Measurements from ENCODE around the gene TMEM89. TPM values are rescaled to one million over a fixed set of nuclear protein-coding genes. Genes with fewer than 3 reads are reported as not detected.
A peak's percentile ranks its signal among the peaks of the same experiment; 100 is the strongest.

The TMEM89 gene
- total and polyA plus RNA-seq, 7 experiments from 2014 or later, result not detected

DNA sequence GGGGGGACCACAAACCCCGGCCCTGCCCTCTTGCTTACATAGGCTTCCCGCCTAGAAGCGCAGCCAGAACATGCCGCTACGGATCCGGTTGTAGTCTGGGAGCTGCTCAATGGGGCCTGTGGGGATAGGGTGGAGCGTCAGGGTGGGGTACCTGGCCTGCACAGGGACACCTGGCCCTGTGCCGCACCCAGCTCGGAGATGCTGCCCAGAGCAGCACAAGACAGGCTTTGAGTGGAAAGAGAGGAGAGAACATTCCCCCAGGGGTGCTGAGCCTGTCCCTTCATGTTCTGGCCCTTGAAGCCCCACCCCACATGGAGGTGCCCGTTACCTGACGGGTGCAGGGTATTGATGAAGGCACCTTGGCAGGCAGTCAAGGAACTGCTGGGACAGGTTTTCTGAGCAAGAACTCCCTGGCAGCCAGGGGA is 22.5 kb downstream of the TMEM89 start:
- Mint-ChIP-seq H3K27ac (no peak overlapping the region), H3K36me3 (peaks cover 0 to 40% (median 10%) of the 10 kb centered on the region in 5 donors), H3K4me1 (peaks cover 0 to 8% (median 3%) of the 10 kb centered on the region in 7 donors), H3K4me3 (no peak overlapping the region), H3K9me3 (no peaks in the 10 kb centered on the region), H3K27me3 (peaks cover 0 to 18% (median 4%) of the 10 kb centered on the region in 5 donors)
- no peak for DNase-seq
- Histone ChIP-seq H3K27ac (ENCODE audit: low read depth, low read length) (no peak overlapping the region), H3K9me3 (ENCODE audit: control insufficient read depth in 2 of 3, low read length in 3 of 3) (no peaks in the 10 kb centered on the region), H3K4me3 (ENCODE audit: low read length) (no peak overlapping the region), H3K27me3 (ENCODE audit: control insufficient read depth in 2 of 2, insufficient read depth in 2 of 2, low read length in 2 of 2) (peaks cover 0 to 7% of the 10 kb centered on the region in 2 donors), H3K4me1 (ENCODE audit: control insufficient read depth in 2 of 2, insufficient read depth in 2 of 2, low read length in 2 of 2) (no peaks in the 10 kb centered on the region), H3K36me3 (ENCODE audit: control insufficient read depth in 2 of 3, insufficient read depth in 3 of 3, low read length in 3 of 3) (peaks cover 13 to 66% (median 17%) of the 10 kb centered on the region in 3 experiments)
- intact Hi-C loops (cut with micrococcal nuclease), result loop anchor here in 1 of 2 donors (5.0 kb wide), 1 partner anchor 38 kb away; the partner anchor contains the start of gene SLC26A6
- ChIA-PET CTCF (no interaction called here), POLR2A (no interaction called here)
- ATAC-seq, result no peak

DNA sequence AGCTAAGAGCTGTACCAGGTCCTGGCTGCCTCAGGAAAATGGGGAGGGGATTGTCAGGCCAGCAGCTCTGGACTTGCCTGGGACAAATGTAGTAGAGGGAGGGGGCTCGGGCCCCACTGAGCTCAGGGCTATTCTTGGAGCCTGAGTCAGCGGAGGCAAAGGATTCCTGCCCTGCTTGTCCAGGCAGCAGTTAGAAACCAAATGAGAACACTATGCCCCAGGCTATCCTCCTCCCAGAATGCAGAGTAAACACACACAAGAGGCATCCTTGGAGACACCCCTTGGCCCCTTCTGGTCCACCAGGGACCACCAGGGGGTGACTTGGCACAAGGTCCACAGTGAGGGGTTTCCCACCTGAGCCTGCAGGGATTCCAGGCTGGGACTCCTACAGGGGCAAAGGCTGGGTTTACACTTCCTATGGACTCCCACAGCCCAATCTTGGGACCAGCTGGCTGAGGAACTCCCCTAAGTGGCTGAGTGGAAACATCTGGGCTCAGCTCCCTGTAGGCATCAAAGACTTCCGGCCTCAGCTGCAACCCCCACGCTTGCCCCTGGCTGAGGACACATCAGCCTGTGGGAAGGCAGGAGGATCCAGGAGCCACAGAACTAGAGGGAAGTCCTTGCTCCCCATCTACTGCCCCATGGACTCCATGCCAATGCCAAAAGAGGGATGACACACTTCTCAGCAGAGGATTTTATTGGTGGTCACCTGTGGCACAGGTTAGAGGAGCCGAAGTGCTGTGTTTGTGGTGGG is 23.1 kb downstream of the TMEM89 start:
- H3K4me1 ChIP-seq (ENCODE audit: control insufficient read depth in 2 of 2, insufficient read depth in 2 of 2, low read length in 2 of 2), result no peaks in the 10 kb centered on the region
- CTCF ChIA-PET, result interaction anchor here (0.7 kb wide), 1 partner anchor 198 kb away, joined by 4 read pairs; no protein-coding TSS in a partner anchor

DNA sequence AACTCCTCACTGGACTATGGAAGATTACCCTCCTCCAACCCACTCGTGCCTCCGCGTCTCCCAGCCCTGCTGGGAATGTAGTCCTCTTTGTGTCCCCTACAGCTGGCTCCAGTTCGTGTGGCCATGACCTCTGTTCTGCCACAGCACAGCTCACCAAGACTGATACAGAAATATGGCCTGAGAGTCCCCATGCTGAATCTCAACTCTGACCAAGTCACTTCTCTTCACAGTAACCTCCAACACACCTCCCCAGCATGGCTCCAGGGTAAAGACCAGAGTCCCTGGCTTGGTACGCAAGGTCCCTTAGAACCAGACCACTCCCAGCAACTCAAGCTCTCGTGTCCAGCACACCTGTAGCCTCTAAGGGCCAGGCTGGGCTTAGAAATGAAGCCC is 24.2 kb downstream of the TMEM89 start:
- H3K9me3 Mint-ChIP-seq, result no peaks in the 10 kb centered on the region
- Histone ChIP-seq H3K27ac (ENCODE audit: low read depth, low read length) (no peak overlapping the region), H3K27me3 (ENCODE audit: control insufficient read depth in 2 of 2, insufficient read depth in 2 of 2, low read length in 2 of 2) (peaks cover 0 to 7% of the 10 kb centered on the region in 2 donors), H3K4me1 (ENCODE audit: control insufficient read depth in 2 of 2, insufficient read depth in 2 of 2, low read length in 2 of 2) (no peaks in the 10 kb centered on the region), H3K9me3 (ENCODE audit: control insufficient read depth in 2 of 3, low read length in 3 of 3) (no peaks in the 10 kb centered on the region), H3K4me3 (ENCODE audit: low read length) (no peak overlapping the region), H3K36me3 (ENCODE audit: control insufficient read depth in 2 of 3, insufficient read depth in 3 of 3, low read length in 3 of 3) (peaks cover 6 to 50% (median 7%) of the 10 kb centered on the region in 3 experiments)
- DNase-seq, result no peak
- intact Hi-C loops (cut with micrococcal nuclease), result loop anchor here in 1 of 2 donors (5.0 kb wide), 1 partner anchor 40 kb away; the partner anchor contains the start of gene SLC26A6
- H3K4me3 Mint-ChIP-seq, result no peak overlapping the region
- H3K36me3 Mint-ChIP-seq, result peaks cover 0 to 29% (median 5%) of the 10 kb centered on the region in 5 donors
- peaks cover 0 to 24% (median 10%) of the 10 kb centered on the region in 5 donors for H3K27me3 Mint-ChIP-seq
- ATAC-seq, result no peak
- POLR2A ChIA-PET, result no interaction called here
- H3K27ac Mint-ChIP-seq, result peak overlapping the region in 2 of 9 donors; percentile 16 to 33
- CTCF ChIA-PET, result no interaction called here
- peaks cover 0 to 8% (median 3%) of the 10 kb centered on the region in 7 donors for H3K4me1 Mint-ChIP-seq

More for the DNA sequence above, 23.1 kb downstream of the TMEM89 start:
- ATAC-seq (no peak), DNase-seq (no peak)
- H3K27ac ChIP-seq (ENCODE audit: low read depth, low read length), result no peak overlapping the region
- Mint-ChIP-seq H3K27ac (no peak overlapping the region), H3K4me1 (peaks cover 0 to 8% (median 3%) of the 10 kb centered on the region in 7 donors), H3K4me3 (no peak overlapping the region), H3K9me3 (no peaks in the 10 kb centered on the region), H3K27me3 (peaks cover 0 to 20% (median 4%) of the 10 kb centered on the region in 5 donors), H3K36me3 (peaks cover 0 to 37% (median 10%) of the 10 kb centered on the region in 5 donors)
- H3K36me3 ChIP-seq (ENCODE audit: control insufficient read depth in 2 of 3, insufficient read depth in 3 of 3, low read length in 3 of 3), result peaks cover 7 to 61% (median 11%) of the 10 kb centered on the region in 3 experiments
- intact Hi-C loops (cut with micrococcal nuclease), result loop anchor here in 1 of 2 donors (5.0 kb wide), 1 partner anchor 39 kb away; the partner anchor contains the start of gene SLC26A6
- H3K9me3 ChIP-seq (ENCODE audit: control insufficient read depth in 2 of 3, low read length in 3 of 3), result no peaks in the 10 kb centered on the region
- POLR2A ChIA-PET, result no interaction called here
- no peak overlapping the region for H3K4me3 ChIP-seq (ENCODE audit: low read length)
- peaks cover 0 to 7% of the 10 kb centered on the region in 2 donors for H3K27me3 ChIP-seq (ENCODE audit: control insufficient read depth in 2 of 2, insufficient read depth in 2 of 2, low read length in 2 of 2)

DNA sequence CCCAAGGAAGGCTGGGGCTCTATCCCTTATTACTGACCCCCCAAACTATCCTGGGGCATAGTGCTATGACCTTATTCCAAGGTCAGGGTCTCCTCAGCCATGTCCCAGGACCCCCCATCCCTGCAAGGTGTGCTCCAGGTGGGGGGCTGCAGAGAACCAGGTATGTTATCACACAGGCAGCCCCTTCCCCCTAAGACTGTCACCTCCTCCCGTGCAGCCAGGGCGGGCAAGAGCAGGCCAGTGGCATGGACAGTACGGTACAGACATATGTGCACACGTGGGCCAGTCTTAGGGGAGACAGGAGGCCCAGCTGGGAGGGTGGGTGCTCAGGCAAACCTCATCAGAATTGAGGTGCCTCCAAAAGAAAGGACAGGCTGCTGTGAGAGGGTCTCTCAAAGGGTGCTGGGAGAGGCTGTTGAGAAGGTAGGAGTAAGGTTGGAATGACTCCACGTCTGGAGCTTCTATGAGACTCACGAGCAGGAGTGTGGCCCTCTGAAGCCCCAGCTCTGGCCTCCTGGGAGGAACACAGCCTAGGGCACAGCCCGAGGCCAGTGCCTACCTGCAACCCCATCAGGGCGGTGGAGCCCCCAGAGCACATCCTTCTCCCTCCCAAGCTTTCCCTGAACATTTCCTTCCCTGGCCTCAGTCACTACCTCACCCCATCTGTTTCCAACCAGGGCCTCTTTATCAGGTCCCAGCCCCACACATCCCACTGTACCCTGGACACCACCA is 24.7 kb downstream of the TMEM89 start:
- Mint-ChIP-seq H3K4me1 (peaks cover 0 to 8% (median 3%) of the 10 kb centered on the region in 7 donors), H3K27ac (peak overlapping the region in 1 of 9 donors; percentile 33), H3K9me3 (no peaks in the 10 kb centered on the region), H3K4me3 (no peak overlapping the region), H3K36me3 (peaks cover 0 to 25% (median 5%) of the 10 kb centered on the region in 5 donors), H3K27me3 (peaks cover 0 to 24% (median 10%) of the 10 kb centered on the region in 5 donors)
- H3K27me3 ChIP-seq (ENCODE audit: control insufficient read depth in 2 of 2, insufficient read depth in 2 of 2, low read length in 2 of 2), result peaks cover 0 to 7% of the 10 kb centered on the region in 2 donors
- H3K9me3 ChIP-seq (ENCODE audit: control insufficient read depth in 2 of 3, low read length in 3 of 3), result no peaks in the 10 kb centered on the region
- H3K36me3 ChIP-seq (ENCODE audit: control insufficient read depth in 2 of 3, insufficient read depth in 3 of 3, low read length in 3 of 3), result peaks cover 6 to 44% (median 7%) of the 10 kb centered on the region in 3 experiments
- ChIA-PET POLR2A (no interaction called here), CTCF (interaction anchor here (0.5 kb wide), 1 partner anchor 15 kb away, joined by 4 read pairs; no protein-coding TSS in a partner anchor)
- H3K4me3 ChIP-seq (ENCODE audit: low read length), result no peak overlapping the region
- no peaks in the 10 kb centered on the region for H3K4me1 ChIP-seq (ENCODE audit: control insufficient read depth in 2 of 2, insufficient read depth in 2 of 2, low read length in 2 of 2)
- no peak for ATAC-seq
- no peak overlapping the region for H3K27ac ChIP-seq (ENCODE audit: low read depth, low read length)
- intact Hi-C loops (cut with micrococcal nuclease), result loop anchor here in 1 of 2 donors (5.0 kb wide), 1 partner anchor 40 kb away; the partner anchor contains the start of gene SLC26A6
- no peak for DNase-seq

DNA sequence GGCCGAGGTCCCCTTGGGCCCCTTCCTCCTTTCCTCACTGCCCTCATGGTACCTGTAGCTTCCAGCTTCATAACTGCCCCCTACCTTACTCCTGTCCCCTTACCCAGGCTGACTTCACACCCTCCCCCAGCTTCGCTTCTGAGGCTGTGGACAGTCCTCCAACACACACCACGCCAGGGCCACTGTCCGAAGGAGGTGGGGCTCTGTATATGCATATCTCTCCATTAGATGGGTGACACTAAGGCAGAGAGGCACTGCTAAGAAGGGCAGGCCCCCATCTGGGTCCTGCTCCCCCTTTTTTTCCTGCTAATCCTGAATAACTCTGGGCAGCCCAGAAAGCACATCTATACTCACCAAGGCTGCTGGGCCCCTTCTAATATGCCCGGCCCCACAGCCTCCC is 25.4 kb downstream of the TMEM89 start:
- H3K4me3 Mint-ChIP-seq, result peak overlapping the region in 1 of 10 donors; percentile 23
- peaks cover 2 to 37% (median 6%) of the 10 kb centered on the region in 3 experiments for H3K36me3 ChIP-seq (ENCODE audit: control insufficient read depth in 2 of 3, insufficient read depth in 3 of 3, low read length in 3 of 3)
- intact Hi-C loops (cut with micrococcal nuclease), result loop anchor here in 1 of 2 donors (5.0 kb wide), 1 partner anchor 41 kb away; the partner anchor contains the start of gene SLC26A6
- no peaks in the 10 kb centered on the region for H3K9me3 Mint-ChIP-seq
- H3K4me1 Mint-ChIP-seq, result peaks cover 0 to 8% (median 3%) of the 10 kb centered on the region in 7 donors
- peaks cover 0 to 22% (median 5%) of the 10 kb centered on the region in 5 donors for H3K36me3 Mint-ChIP-seq
- no peak for ATAC-seq
- ChIA-PET CTCF (interaction anchor here (0.5 to 0.6 kb wide), 2 partner anchors 16 to 572 kb away, joined by 3 to 4 read pairs; no protein-coding TSS in a partner anchor), POLR2A (no interaction called here)
- H3K4me1 ChIP-seq (ENCODE audit: control insufficient read depth in 2 of 2, insufficient read depth in 2 of 2, low read length in 2 of 2), result no peaks in the 10 kb centered on the region
- peak overlapping the region in 2 of 9 donors; percentile 24 to 42 for H3K27ac Mint-ChIP-seq
- peaks cover 0 to 7% of the 10 kb centered on the region in 2 donors for H3K27me3 ChIP-seq (ENCODE audit: control insufficient read depth in 2 of 2, insufficient read depth in 2 of 2, low read length in 2 of 2)
- no peaks in the 10 kb centered on the region for H3K9me3 ChIP-seq (ENCODE audit: control insufficient read depth in 2 of 3, low read length in 3 of 3)
- no peak overlapping the region for H3K27ac ChIP-seq (ENCODE audit: low read depth, low read length)
- H3K4me3 ChIP-seq (ENCODE audit: low read length), result no peak overlapping the region
- DNase-seq, result no peak
- H3K27me3 Mint-ChIP-seq, result peaks cover 1 to 24% (median 11%) of the 10 kb centered on the region in 5 donors

DNA sequence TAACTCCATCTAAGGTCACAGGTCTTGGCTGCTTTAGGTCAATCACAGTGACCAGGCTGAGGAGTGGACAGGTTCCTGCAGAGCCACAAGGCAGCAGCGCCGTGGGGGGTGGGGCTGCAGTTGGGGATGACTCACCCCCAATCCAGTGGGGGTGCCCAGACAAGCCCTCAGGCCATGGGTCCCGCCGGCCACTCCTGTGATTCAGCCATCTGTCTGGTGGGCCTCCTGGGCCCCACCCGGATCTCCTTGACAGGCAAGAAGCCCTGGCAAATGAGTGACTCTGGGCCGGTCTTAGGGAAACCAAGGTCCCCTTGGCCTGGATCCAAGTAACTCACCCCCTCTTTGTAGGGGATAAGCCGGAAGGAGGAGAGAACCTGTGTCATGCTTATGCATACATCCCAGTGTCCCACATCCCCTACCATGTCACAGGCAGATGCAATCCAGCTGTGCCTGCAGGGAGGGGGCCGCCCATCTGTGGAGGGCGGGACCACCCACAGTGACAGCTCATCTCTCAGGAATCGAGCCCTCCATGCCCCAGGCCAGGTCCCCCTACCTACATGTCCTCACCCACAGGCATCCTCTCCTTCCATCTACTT is 25.9 kb downstream of the TMEM89 start:
- peaks cover 0 to 20% (median 5%) of the 10 kb centered on the region in 5 donors for H3K36me3 Mint-ChIP-seq
- H3K36me3 ChIP-seq (ENCODE audit: control insufficient read depth in 2 of 3, insufficient read depth in 3 of 3, low read length in 3 of 3), result peaks cover 2 to 32% (median 6%) of the 10 kb centered on the region in 3 experiments
- no peaks in the 10 kb centered on the region for H3K4me1 ChIP-seq (ENCODE audit: control insufficient read depth in 2 of 2, insufficient read depth in 2 of 2, low read length in 2 of 2)
- H3K27ac Mint-ChIP-seq, result no peak overlapping the region
- peaks cover 6 to 28% (median 16%) of the 10 kb centered on the region in 5 donors for H3K27me3 Mint-ChIP-seq
- H3K4me1 Mint-ChIP-seq, result peaks cover 0 to 8% (median 3%) of the 10 kb centered on the region in 7 donors
- no peaks in the 10 kb centered on the region for H3K9me3 ChIP-seq (ENCODE audit: control insufficient read depth in 2 of 3, low read length in 3 of 3)
- H3K9me3 Mint-ChIP-seq, result peaks cover 0 to 1% (median 0%) of the 10 kb centered on the region in 11 donors
- H3K27me3 ChIP-seq (ENCODE audit: control insufficient read depth in 2 of 2, insufficient read depth in 2 of 2, low read length in 2 of 2), result peaks cover 0 to 7% of the 10 kb centered on the region in 2 donors
- ChIA-PET CTCF (interaction anchor here (0.6 kb wide), 1 partner anchor 573 kb away, joined by 3 read pairs; no protein-coding TSS in a partner anchor), POLR2A (no interaction called here)
- peak; percentile 21 for ATAC-seq
- H3K4me3 Mint-ChIP-seq, result no peak overlapping the region
- DNase-seq, result no peak
- intact Hi-C loops (cut with micrococcal nuclease), result loop anchor here in 1 of 2 donors (5.0 kb wide), 1 partner anchor 42 kb away; the partner anchor contains the start of gene SLC26A6
- no peak overlapping the region for H3K4me3 ChIP-seq (ENCODE audit: low read length)
- H3K27ac ChIP-seq (ENCODE audit: low read depth, low read length), result no peak overlapping the region
